ENCODE results near the gene TBX18. TPM values are rescaled to one million over a fixed set of nuclear protein-coding genes. Genes with fewer than 3 reads are reported as not detected.

TBX18 gene
- total RNA-seq, 2 experiments from 2014 or later, result not detected

- POLR2A ChIA-PET, result no interaction called here
- H3K36me3 Mint-ChIP-seq, result no peaks in the 10 kb centered on the region
- DNase-seq (no peak), ATAC-seq (ENCODE audit: low read depth) (no peak)
- H3K27ac Mint-ChIP-seq, result no peak overlapping the region
- no peaks in the 10 kb centered on the region for H3K4me1 Mint-ChIP-seq
- no peak overlapping the region for H3K4me3 Mint-ChIP-seq
- H3K27me3 Mint-ChIP-seq, result peaks cover 10% of the 10 kb centered on the region
- H3K9me3 Mint-ChIP-seq, result no peaks in the 10 kb centered on the region
Observed at GRCh38 chr6:84752118-84752850, 12.1 kb downstream of the TBX18 start.

- peaks cover 6% of the 10 kb centered on the region for H3K27me3 Mint-ChIP-seq
- no peaks in the 10 kb centered on the region for H3K36me3 Mint-ChIP-seq
- ATAC-seq (ENCODE audit: low read depth) (no peak), DNase-seq (no peak)
- no peak overlapping the region for H3K27ac Mint-ChIP-seq
- no peaks in the 10 kb centered on the region for H3K9me3 Mint-ChIP-seq
- POLR2A ChIA-PET, result no interaction called here
- H3K4me1 Mint-ChIP-seq, result no peaks in the 10 kb centered on the region
- H3K4me3 Mint-ChIP-seq, result no peak overlapping the region
Observed at GRCh38 chr6:84749181-84749580, 15.2 kb downstream of the TBX18 start.

- Mint-ChIP-seq H3K9me3 (no peaks in the 10 kb centered on the region), H3K36me3 (no peaks in the 10 kb centered on the region), H3K4me1 (no peaks in the 10 kb centered on the region), H3K27ac (no peak overlapping the region), H3K27me3 (peaks cover 3% of the 10 kb centered on the region), H3K4me3 (no peak overlapping the region)
- DNase-seq, result no peak
- no peak for ATAC-seq (ENCODE audit: low read depth)
- POLR2A ChIA-PET, result no interaction called here
Observed at GRCh38 chr6:84748376-84748775, 16.0 kb downstream of the TBX18 start.

- no peaks in the 10 kb centered on the region for H3K4me1 Mint-ChIP-seq
- H3K36me3 Mint-ChIP-seq, result no peaks in the 10 kb centered on the region
- no peaks in the 10 kb centered on the region for H3K27me3 Mint-ChIP-seq
- H3K4me3 Mint-ChIP-seq, result no peak overlapping the region
- no peaks in the 10 kb centered on the region for H3K9me3 Mint-ChIP-seq
- no peak overlapping the region for H3K27ac Mint-ChIP-seq
- POLR2A ChIA-PET, result no interaction called here
- ATAC-seq (ENCODE audit: low read depth), result no peak
- DNase-seq, result no peak
Observed at GRCh38 chr6:84743616-84744015, 20.8 kb downstream of the TBX18 start.

GRCh38 chr6:84740385-84740784 lies 24.0 kb downstream of the TBX18 start:
- Mint-ChIP-seq H3K4me1 (no peaks in the 10 kb centered on the region), H3K9me3 (no peaks in the 10 kb centered on the region), H3K36me3 (no peaks in the 10 kb centered on the region), H3K27ac (no peak overlapping the region), H3K4me3 (no peak overlapping the region), H3K27me3 (no peaks in the 10 kb centered on the region)
- POLR2A ChIA-PET, result no interaction called here
- ATAC-seq (ENCODE audit: low read depth) (no peak), DNase-seq (no peak)

- H3K4me3 Mint-ChIP-seq, result no peak overlapping the region
- no peaks in the 10 kb centered on the region for H3K36me3 Mint-ChIP-seq
- H3K9me3 Mint-ChIP-seq, result no peaks in the 10 kb centered on the region
- no peak overlapping the region for H3K27ac Mint-ChIP-seq
- no peaks in the 10 kb centered on the region for H3K4me1 Mint-ChIP-seq
- DNase-seq, result no peak
- POLR2A ChIA-PET, result no interaction called here
- no peak for ATAC-seq (ENCODE audit: low read depth)
- no peaks in the 10 kb centered on the region for H3K27me3 Mint-ChIP-seq
Observed at GRCh38 chr6:84739866-84740208, 24.6 kb downstream of the TBX18 start.

GRCh38 chr6:84738996-84739865 lies 25.2 kb downstream of the TBX18 start:
- DNase-seq, result no peak
- Mint-ChIP-seq H3K4me3 (no peak overlapping the region), H3K27me3 (no peaks in the 10 kb centered on the region), H3K9me3 (no peaks in the 10 kb centered on the region), H3K4me1 (no peaks in the 10 kb centered on the region), H3K27ac (no peak overlapping the region), H3K36me3 (no peaks in the 10 kb centered on the region)
- POLR2A ChIA-PET, result no interaction called here
- no peak for ATAC-seq (ENCODE audit: low read depth)

- DNase-seq, result no peak
- no peak overlapping the region for H3K4me3 Mint-ChIP-seq
- no peak overlapping the region for H3K27ac Mint-ChIP-seq
- POLR2A ChIA-PET, result no interaction called here
- H3K36me3 Mint-ChIP-seq, result no peaks in the 10 kb centered on the region
- no peaks in the 10 kb centered on the region for H3K27me3 Mint-ChIP-seq
- no peaks in the 10 kb centered on the region for H3K9me3 Mint-ChIP-seq
- no peaks in the 10 kb centered on the region for H3K4me1 Mint-ChIP-seq
- no peak for ATAC-seq (ENCODE audit: low read depth)
Observed at GRCh38 chr6:84733889-84734288, 30.5 kb downstream of the TBX18 start.

- H3K4me3 Mint-ChIP-seq, result no peak overlapping the region
- no peaks in the 10 kb centered on the region for H3K4me1 Mint-ChIP-seq
- H3K36me3 Mint-ChIP-seq, result no peaks in the 10 kb centered on the region
- DNase-seq (no peak), ATAC-seq (ENCODE audit: low read depth) (no peak)
- H3K27me3 Mint-ChIP-seq, result no peaks in the 10 kb centered on the region
- H3K9me3 Mint-ChIP-seq, result no peaks in the 10 kb centered on the region
- no peak overlapping the region for H3K27ac Mint-ChIP-seq
- POLR2A ChIA-PET, result no interaction called here
Observed at GRCh38 chr6:84731901-84732300, 32.5 kb downstream of the TBX18 start.

GRCh38 chr6:84731401-84731800 lies 33.0 kb downstream of the TBX18 start:
- Mint-ChIP-seq H3K27me3 (no peaks in the 10 kb centered on the region), H3K4me1 (no peaks in the 10 kb centered on the region), H3K27ac (no peak overlapping the region), H3K9me3 (no peaks in the 10 kb centered on the region), H3K4me3 (no peak overlapping the region), H3K36me3 (no peaks in the 10 kb centered on the region)
- DNase-seq (no peak), ATAC-seq (ENCODE audit: low read depth) (no peak)
- POLR2A ChIA-PET, result no interaction called here

GRCh38 chr6:84728602-84729001 lies 35.8 kb downstream of the TBX18 start:
- ATAC-seq (ENCODE audit: low read depth), result no peak
- no peaks in the 10 kb centered on the region for H3K27me3 Mint-ChIP-seq

GRCh38 chr6:84719152-84719551 lies 45.2 kb downstream of the TBX18 start:
- ATAC-seq (ENCODE audit: low read depth), result no peak
- no peaks in the 10 kb centered on the region for H3K4me1 Mint-ChIP-seq
- no peak overlapping the region for H3K4me3 Mint-ChIP-seq
- H3K27me3 Mint-ChIP-seq, result no peaks in the 10 kb centered on the region
- POLR2A ChIA-PET, result no interaction called here
- H3K36me3 Mint-ChIP-seq, result no peaks in the 10 kb centered on the region
- H3K9me3 Mint-ChIP-seq, result no peaks in the 10 kb centered on the region
- H3K27ac Mint-ChIP-seq, result no peak overlapping the region
- DNase-seq, result no peak

More at GRCh38 chr6:84728602-84729001, 35.8 kb downstream of the TBX18 start:
- H3K9me3 Mint-ChIP-seq, result no peaks in the 10 kb centered on the region
- no peaks in the 10 kb centered on the region for H3K4me1 Mint-ChIP-seq
- no peak for DNase-seq
- H3K4me3 Mint-ChIP-seq, result no peak overlapping the region
- no peak overlapping the region for H3K27ac Mint-ChIP-seq
- H3K36me3 Mint-ChIP-seq, result no peaks in the 10 kb centered on the region
- POLR2A ChIA-PET, result no interaction called here

- no peak for ATAC-seq (ENCODE audit: low read depth)
- Mint-ChIP-seq H3K27me3 (no peaks in the 10 kb centered on the region), H3K27ac (no peak overlapping the region), H3K4me1 (no peaks in the 10 kb centered on the region), H3K36me3 (no peaks in the 10 kb centered on the region), H3K4me3 (no peak overlapping the region), H3K9me3 (no peaks in the 10 kb centered on the region)
- POLR2A ChIA-PET, result no interaction called here
- no peak for DNase-seq
Observed at GRCh38 chr6:84718038-84718955, 46.1 kb downstream of the TBX18 start.
